OCI-LY1 (cell line): ENCODE measurements around the gene C19orf44.
"Not testable (repeated sequence)": the region's sequence is repeated elsewhere in the genome, so short reads cannot be mapped to it uniquely, and the experiment has no call there.

Source experiments
- H2AFZ ChIP-seq: fragments of 200-600 bp; sonication (generic), shearing (Covaris generic); 2 replicates; pipeline ENCODE4 v1.6.0; 2014; ENCODE audit warnings: antibody characterized with exemption, mild to moderate bottlenecking, low read length
- H3F3A ChIP-seq: fragments of 200-600 bp; sonication (generic), shearing (Covaris generic); 2 replicates; pipeline ENCODE4 v1.6.0; 2014; ENCODE audit warnings: mild to moderate bottlenecking, antibody characterized with exemption, low read length, moderate library complexity; ENCODE audit not compliant: insufficient read depth
- H3K27ac ChIP-seq: fragments of 200-600 bp; sonication (generic); 2 replicates; pipeline ENCODE4 v1.5.1; 2014; ENCODE audit warnings: low read length, mixed run types, mild to moderate bottlenecking, low read depth; ENCODE audit not compliant: poor library complexity, severe bottlenecking
- H3K27me3 ChIP-seq: fragments of 200-600 bp; sonication (generic); 2 replicates; pipeline ENCODE4 v1.6.0; 2014; ENCODE audit warnings: antibody characterized with exemption, mild to moderate bottlenecking, low read length, moderate library complexity; ENCODE audit not compliant: insufficient read depth
- H3K36me3 ChIP-seq: fragments of 200-600 bp; sonication (generic); 2 replicates; pipeline ENCODE4 v1.6.1; 2014; ENCODE audit warnings: mild to moderate bottlenecking, antibody characterized with exemption, low read length, moderate library complexity, mixed read lengths; ENCODE audit not compliant: insufficient read depth
- H3K4me1 ChIP-seq: fragments of 200-600 bp; sonication (generic); 2 replicates; pipeline ENCODE4 v1.5.1; 2014; ENCODE audit warnings: mild to moderate bottlenecking, low read length, moderate library complexity; ENCODE audit not compliant: insufficient read depth, severe bottlenecking
- H3K4me2 ChIP-seq: fragments of 200-600 bp; sonication (generic), shearing (Covaris generic); 2 replicates; pipeline ENCODE4 v1.6.1; 2014; ENCODE audit warnings: low read length
- H3K4me3 ChIP-seq: fragments of 200-600 bp; sonication (generic); 2 replicates; pipeline ENCODE4 v1.5.1; 2014; ENCODE audit warnings: low read length, low read depth, mild to moderate bottlenecking, mixed read lengths; ENCODE audit not compliant: poor library complexity, severe bottlenecking
- H3K79me2 ChIP-seq: fragments of 200-600 bp; shearing (Covaris generic); 2 replicates; pipeline ENCODE4 v1.6.1; 2016; ENCODE audit warnings: mixed run types, low read length, mixed read lengths; ENCODE audit not compliant: insufficient read depth
- H3K9ac ChIP-seq: fragments of 200-600 bp; sonication (generic), shearing (Covaris generic); 2 replicates; pipeline ENCODE4 v1.6.1; 2014; ENCODE audit warnings: mild to moderate bottlenecking, low read length, mixed read lengths
- H3K9me2 ChIP-seq: fragments of 200-600 bp; sonication (generic), shearing (Covaris generic); 2 replicates; pipeline ENCODE4 v1.6.1; 2014; ENCODE audit warnings: low read depth, mild to moderate bottlenecking, low read length, mixed read lengths
- H3K9me3 ChIP-seq: fragments of 200-600 bp; shearing (Covaris generic); 2 replicates; pipeline ENCODE4 v1.6.1; 2014; ENCODE audit warnings: low read length, mixed read lengths
- H4K20me1 ChIP-seq: fragments of 200-600 bp; sonication (generic), shearing (Covaris generic); 2 replicates; pipeline ENCODE4 v1.6.0; 2016; ENCODE audit warnings: mild to moderate bottlenecking, low read length; ENCODE audit not compliant: insufficient read depth
- CTCF ChIP-seq: fragments of 200-600 bp; sonication (generic), shearing (Covaris generic); IDR thresholded peaks from 2 replicates; pipeline ENCODE4 v1.5.1; 2017; ENCODE audit warnings: mild to moderate bottlenecking, antibody characterized with exemption, low read length, moderate library complexity, mixed read lengths
- EZH2 ChIP-seq: fragments of 200-600 bp; sonication (generic), shearing (Covaris generic); IDR thresholded peaks from 2 replicates; pipeline ENCODE4 v1.8.0; 2017; ENCODE audit warnings: borderline replicate concordance, mixed run types, mild to moderate bottlenecking, antibody characterized with exemption, low read length, moderate library complexity, mixed read lengths

The C19orf44 gene

GRCh38 chr19:16467581-16467980 lies 28.6 kb upstream of the C19orf44 start:
- no peak overlapping the region for H2AFZ ChIP-seq
- H3K9ac ChIP-seq, result peak overlapping the region; percentile 13; the same call in 1 of the 2 replicates
- H4K20me1 ChIP-seq, result no peaks in the 10 kb centered on the region
- H3K9me2 ChIP-seq, result no peaks in the 10 kb centered on the region
- H3K4me3 ChIP-seq, result peak overlapping the region; percentile 15
- peaks cover 10% of the 10 kb centered on the region for H3K36me3 ChIP-seq
- peak overlapping the region; percentile 60 for H3K27ac ChIP-seq
- no peaks in the 10 kb centered on the region for H3F3A ChIP-seq
- peaks cover 87% of the 10 kb centered on the region for H3K79me2 ChIP-seq
- H3K4me2 ChIP-seq, result peak overlapping the region; percentile 84
- no peaks in the 10 kb centered on the region for H3K9me3 ChIP-seq
- no peak for TF ChIP-seq CTCF
- no peak for TF ChIP-seq EZH2
- H3K4me1 ChIP-seq, result peaks cover 62% of the 10 kb centered on the region
- no peaks in the 10 kb centered on the region for H3K27me3 ChIP-seq

DNA sequence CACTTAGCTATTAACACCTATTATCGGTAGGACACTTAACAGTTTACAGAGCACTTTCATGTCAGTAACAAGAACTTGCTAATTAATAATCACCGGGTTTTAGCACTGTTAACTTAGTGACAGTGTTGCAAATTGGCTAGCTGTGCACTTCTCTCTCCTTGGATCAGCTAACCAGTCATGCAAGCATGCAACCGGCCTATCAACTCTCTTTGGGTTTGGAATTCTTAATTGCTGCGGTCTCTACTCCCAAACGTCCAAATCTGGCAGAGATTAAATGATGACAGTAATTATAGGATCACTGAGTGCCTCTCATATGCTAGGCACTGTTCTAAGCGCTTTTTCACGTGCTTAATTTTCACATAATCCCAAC lies 25.7 kb upstream of the C19orf44 start:
- H3K4me3 ChIP-seq, result peak overlapping the region; percentile 84
- no peaks in the 10 kb centered on the region for H4K20me1 ChIP-seq
- H3K27ac ChIP-seq, result peak overlapping the region; percentile 48
- no peaks in the 10 kb centered on the region for H3K27me3 ChIP-seq
- peak overlapping the region; percentile 74 for H3K9ac ChIP-seq
- no peaks in the 10 kb centered on the region for H3K9me3 ChIP-seq
- peaks cover 6% of the 10 kb centered on the region for H3K36me3 ChIP-seq
- peaks cover 58% of the 10 kb centered on the region for H3K79me2 ChIP-seq
- no peak overlapping the region for H2AFZ ChIP-seq
- H3K9me2 ChIP-seq, result no peaks in the 10 kb centered on the region
- TF ChIP-seq CTCF (no peak), EZH2 (no peak)
- peak overlapping the region; percentile 84 for H3K4me2 ChIP-seq
- H3K4me1 ChIP-seq, result peaks cover 48% of the 10 kb centered on the region
- no peaks in the 10 kb centered on the region for H3F3A ChIP-seq

DNA sequence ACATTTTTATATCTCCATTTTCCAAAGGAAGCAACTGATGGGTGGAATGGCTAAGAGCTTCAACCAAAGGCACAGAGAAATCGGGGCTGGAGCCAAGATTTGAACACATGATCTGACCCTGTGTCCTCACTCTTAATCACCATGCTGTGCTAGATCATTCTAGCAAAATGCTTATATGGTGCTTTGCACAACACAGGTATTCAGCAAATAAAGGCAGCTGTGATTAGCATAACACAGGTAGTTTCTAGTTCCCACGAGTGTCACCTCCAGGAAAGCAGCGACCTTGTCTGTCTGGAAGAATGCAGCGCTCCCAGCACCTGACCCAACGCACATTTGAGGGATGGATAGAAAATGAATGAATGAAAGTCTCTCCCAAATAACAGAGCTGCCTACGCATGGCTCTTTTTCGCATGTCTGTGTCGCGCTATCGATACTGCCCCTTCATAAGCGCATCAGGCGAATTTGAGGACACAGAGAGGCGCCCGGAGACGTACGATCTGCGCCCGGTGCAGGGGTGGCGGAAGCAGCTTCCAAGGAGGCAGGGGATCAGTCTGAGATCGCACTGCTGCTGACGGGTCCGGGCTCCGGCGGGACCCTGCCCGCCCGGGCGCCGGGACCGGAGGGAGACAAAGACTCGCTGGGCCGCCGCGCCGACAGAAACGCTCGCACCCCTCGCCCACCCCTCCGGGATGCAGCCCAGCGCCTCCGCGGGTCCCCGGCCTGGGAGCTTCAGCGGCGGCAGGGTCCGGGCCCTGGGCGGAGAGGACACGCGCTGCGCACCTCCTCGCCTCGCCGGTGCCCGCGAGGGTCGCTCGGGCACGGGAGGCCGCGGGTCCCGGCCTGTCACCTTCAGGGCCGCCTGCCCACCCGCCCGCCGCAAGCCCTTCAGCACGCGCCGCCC lies 25.0 kb upstream of the C19orf44 start:
- Histone ChIP-seq H3K4me2 (peak overlapping the region; percentile 84), H3K27ac (no peak overlapping the region), H3K36me3 (peaks cover 5% of the 10 kb centered on the region; the same call in 1 of the 2 replicates), H3K27me3 (no peaks in the 10 kb centered on the region), H3F3A (no peaks in the 10 kb centered on the region), H3K4me3 (peak overlapping the region; percentile 84), H2AFZ (no peak overlapping the region), H3K79me2 (peaks cover 52% of the 10 kb centered on the region), H3K9me2 (no peaks in the 10 kb centered on the region), H3K9me3 (no peaks in the 10 kb centered on the region), H3K9ac (peak overlapping the region; percentile 74), H4K20me1 (no peaks in the 10 kb centered on the region), H3K4me1 (peaks cover 48% of the 10 kb centered on the region)
- no peak for TF ChIP-seq EZH2
- no peak for TF ChIP-seq CTCF

GRCh38 chr19:16472559-16472899 lies 23.7 kb upstream of the C19orf44 start:
- not testable (repeated sequence) for H3K9me3 ChIP-seq, H3K9me2 ChIP-seq, H3K27ac ChIP-seq, H4K20me1 ChIP-seq, H3K27me3 ChIP-seq, H2AFZ ChIP-seq, H3K36me3 ChIP-seq, H3F3A ChIP-seq
- Histone ChIP-seq H3K79me2 (peaks cover 39% of the 10 kb centered on the region), H3K4me1 (peaks cover 39% of the 10 kb centered on the region), H3K9ac (peak overlapping the region; percentile 76), H3K4me3 (peak overlapping the region; percentile 84), H3K4me2 (peak overlapping the region; percentile 78)
